Tibial nerve (tissue), 4 donors: ENCODE measurements around the gene HIVEP2. TPM values are rescaled to one million over a fixed set of nuclear protein-coding genes. Genes with fewer than 3 reads are reported as not detected.

Experiments used
- DNase-seq, 2 donors: peaks; one replicate each; pipeline ENCODE4 v3.0.0-alpha.2; 2019; ENCODE audit warnings: low spot score in 2 of 2
- H3K27ac ChIP-seq, 4 donors: fragments of 200-600 bp; sonication (generic) in 3 of 4; one replicate each; pipeline ENCODE4 v1.5.1; 2017 to 2019; ENCODE audit warnings: mild to moderate bottlenecking in 1 of 4
- H3K27me3 ChIP-seq, 2 donors: fragments of 200-600 bp; sonication (generic) in 1 of 2; one replicate each; pipeline versions ENCODE4 v1.5.1 to v1.6.0; 2017 to 2019
- H3K36me3 ChIP-seq, 3 donors: fragments of 200-600 bp; sonication (generic); one replicate each; pipeline ENCODE4 v1.5.1; 2018 to 2019
- H3K4me1 ChIP-seq, 4 donors: fragments of 200-600 bp; sonication (generic) in 3 of 4; one replicate each; pipeline ENCODE4 v1.5.1; 2017 to 2019
- H3K4me3 ChIP-seq, 4 donors: fragments of 200-600 bp; sonication (generic) in 3 of 4; one replicate each; pipeline ENCODE4 v1.5.1; 2017 to 2019; ENCODE audit warnings: mild to moderate bottlenecking in 1 of 4, moderate library complexity in 1 of 4
- H3K9me3 ChIP-seq, 4 donors: fragments of 200-600 bp; sonication (generic) in 3 of 4; one replicate each; pipeline ENCODE4 v1.5.1; 2017 to 2019
- CTCF ChIP-seq, 5 experiments: fragments of 200-600 bp in 3 of 5; fragments of 450-650 bp in 2 of 5; sonication (generic) in 3 of 5; IDR thresholded peaks; one replicate each; pipeline ENCODE4 v1.5.1; 2016 to 2019; ENCODE audit warnings: antibody characterized with exemption in 5 of 5, mild to moderate bottlenecking in 3 of 5, moderate library complexity in 2 of 5
- EP300 ChIP-seq, 2 donors: sonication (generic); formaldehyde crosslinking; IDR thresholded peaks; one replicate each; pipeline ENCODE4 v1.6.1; 2017; ENCODE audit warnings: antibody characterized with exemption in 2 of 2, mild to moderate bottlenecking in 1 of 2
- POLR2A ChIP-seq, 2 donors: fragments of 450-650 bp; IDR thresholded peaks; one replicate each; pipeline ENCODE4 v1.6.1; 2017; ENCODE audit warnings: antibody characterized with exemption in 2 of 2, mild to moderate bottlenecking in 2 of 2, moderate library complexity in 2 of 2
- WGBS, 2 donors: methylation state at CpG; one replicate each; pipeline ENCODE4 v1.1.5; 2018; 5-methylcytosine and 5-hydroxymethylcytosine counted together
- total RNA-seq, 4 donors: library from RNA; depleted of rRNA; stranded (reverse); fragments of >200 nt; gene quantifications; one replicate each; pipeline ENCODE4 v1.1.0, GENCODE V29; 2016

Gene HIVEP2
- total RNA-seq, 4 donors from 2014 or later, result 15.9 to 24.0 (median 19.9) TPM

- Histone ChIP-seq H3K36me3 (no peaks in the 10 kb centered on the region), H3K27me3 (no peaks in the 10 kb centered on the region), H3K4me1 (peaks cover 0 to 48% (median 11%) of the 10 kb centered on the region in 4 donors), H3K27ac (no peak overlapping the region), H3K9me3 (no peaks in the 10 kb centered on the region), H3K4me3 (no peak overlapping the region)
- WGBS, 2 donors, result 83 to 94% methylated on average over 1 of the region's 1 CpG
- TF ChIP-seq POLR2A (IDR thresholded peaks at IDR 0.05), result no peak
- no peak for TF ChIP-seq CTCF (IDR thresholded peaks at IDR 0.05)
- no peak for TF ChIP-seq EP300 (IDR thresholded peaks at IDR 0.05)
- DNase-seq, result no peak
These were observed 122.6 kb downstream of the HIVEP2 start for GRCh38 chr6:142822383-142822782.

- no peak for DNase-seq
- no peak overlapping the region for H3K4me3 ChIP-seq
- H3K4me1 ChIP-seq, result peaks cover 0 to 46% (median 11%) of the 10 kb centered on the region in 4 donors
- WGBS, 2 donors, result 61 to 63% methylated on average over 4 of the region's 4 CpGs
- no peak overlapping the region for H3K27ac ChIP-seq
- H3K27me3 ChIP-seq, result no peaks in the 10 kb centered on the region
- no peak for TF ChIP-seq EP300 (IDR thresholded peaks at IDR 0.05)
- TF ChIP-seq CTCF (IDR thresholded peaks at IDR 0.05), result no peak
- no peak for TF ChIP-seq POLR2A (IDR thresholded peaks at IDR 0.05)
- H3K9me3 ChIP-seq, result no peaks in the 10 kb centered on the region
- no peaks in the 10 kb centered on the region for H3K36me3 ChIP-seq
These were observed 123.1 kb downstream of the HIVEP2 start for GRCh38 chr6:142821860-142822259.

GRCh38 chr6:142821164-142821716 is 123.7 kb downstream of the HIVEP2 start:
- H3K27ac ChIP-seq, result no peak overlapping the region
- H3K27me3 ChIP-seq, result no peaks in the 10 kb centered on the region
- peaks cover 0 to 46% (median 11%) of the 10 kb centered on the region in 4 donors for H3K4me1 ChIP-seq
- WGBS, 2 donors, result 89 to 93% methylated on average over 6 of the region's 6 CpGs
- TF ChIP-seq CTCF (IDR thresholded peaks at IDR 0.05), result no peak
- TF ChIP-seq EP300 (IDR thresholded peaks at IDR 0.05), result no peak
- no peak for TF ChIP-seq POLR2A (IDR thresholded peaks at IDR 0.05)
- H3K36me3 ChIP-seq, result no peaks in the 10 kb centered on the region
- no peaks in the 10 kb centered on the region for H3K9me3 ChIP-seq
- no peak for DNase-seq
- no peak overlapping the region for H3K4me3 ChIP-seq

- no peaks in the 10 kb centered on the region for H3K9me3 ChIP-seq
- WGBS, 2 donors, result 52 to 59% methylated on average over 4 of the region's 4 CpGs
- H3K4me3 ChIP-seq, result peak overlapping the region in 2 of 4 donors; percentile 38 to 46
- H3K36me3 ChIP-seq, result no peaks in the 10 kb centered on the region
- no peak for TF ChIP-seq EP300 (IDR thresholded peaks at IDR 0.05)
- TF ChIP-seq POLR2A (IDR thresholded peaks at IDR 0.05), result no peak
- TF ChIP-seq CTCF (IDR thresholded peaks at IDR 0.05), result no peak
- peaks cover 0 to 46% (median 11%) of the 10 kb centered on the region in 4 donors for H3K4me1 ChIP-seq
- DNase-seq, result no peak
- H3K27ac ChIP-seq, result peak overlapping the region in 3 of 4 donors; percentile 20 to 66 (median 60)
- no peaks in the 10 kb centered on the region for H3K27me3 ChIP-seq
These were observed 124.5 kb downstream of the HIVEP2 start for GRCh38 chr6:142820338-142821051.
